H4 (cell line): ENCODE measurements around the gene DAPK1. TPM values are rescaled to one million over a fixed set of nuclear protein-coding genes. Genes with fewer than 3 reads are reported as not detected.

Experiments used
- DNase-seq: peaks from one replicate; pipeline ENCODE4 v3.0.0-alpha.2; 2015; ENCODE audit warnings: low spot score
- total RNA-seq: library from RNA; depleted of rRNA; stranded (reverse); fragments of >200 nt; shearing (Covaris generic); gene quantifications from 2 replicates; pipeline ENCODE4 v1.2.3, GENCODE V29; 2014

The DAPK1 gene
- total RNA-seq, 1 experiment from 2014 or later: 6.6 TPM

GRCh38 chr9:87664153-87665060 is 166.7 kb downstream of the DAPK1 start:
- DNase-seq: no peak

DNA sequence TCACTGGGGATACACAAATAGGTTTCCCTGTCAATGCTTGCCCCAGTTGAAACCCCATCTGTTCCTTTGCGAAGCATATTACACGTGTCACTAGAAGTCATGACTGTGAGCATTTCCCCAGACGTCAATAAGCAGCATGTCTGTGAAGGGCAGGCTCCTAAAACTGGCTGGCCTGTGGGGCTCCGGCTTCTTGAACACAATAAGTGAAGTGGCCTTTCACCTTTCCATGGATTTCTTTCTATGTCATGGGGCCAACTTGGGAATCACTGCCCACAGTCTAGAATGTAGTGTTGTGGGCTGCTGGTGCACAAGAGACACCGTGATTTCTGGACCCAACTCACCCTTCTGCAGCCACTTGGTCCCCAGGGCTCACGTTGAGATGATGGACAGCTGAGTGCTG is 167.8 kb downstream of the DAPK1 start:
- no peak for DNase-seq

DNA sequence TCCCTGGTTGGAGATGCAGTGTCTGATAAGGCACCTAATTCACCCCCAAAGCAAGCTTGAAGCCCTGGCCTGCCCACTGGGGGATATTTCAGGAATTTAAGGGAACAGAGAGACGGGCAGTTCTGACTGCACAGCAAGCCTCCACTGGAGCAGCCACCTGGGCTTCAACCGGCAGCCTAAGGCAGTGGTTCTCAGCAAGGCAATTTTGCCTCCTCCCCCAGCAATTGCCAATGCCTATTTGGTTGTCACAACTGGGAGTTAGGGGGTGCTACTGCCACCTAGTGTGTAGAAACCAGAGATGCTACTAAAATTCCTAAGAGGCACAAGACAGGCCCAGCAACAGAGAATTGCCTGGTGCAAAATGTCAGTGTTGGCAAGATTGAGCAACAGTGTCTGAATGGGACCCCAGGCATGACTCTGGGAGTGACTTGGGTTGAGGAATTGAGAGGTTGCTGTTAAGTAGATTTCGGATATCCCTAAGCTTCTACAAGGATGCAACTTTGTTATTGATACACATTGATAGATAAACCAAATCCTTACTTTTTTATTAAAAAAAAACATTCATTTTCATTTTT is 169.6 kb downstream of the DAPK1 start:
- DNase-seq: peak; percentile 29

GRCh38 chr9:87668222-87668621 is 170.6 kb downstream of the DAPK1 start:
- no peak for DNase-seq

- DNase-seq: no peak
Observed at GRCh38 chr9:87668722-87669121, 171.1 kb downstream of the DAPK1 start.

DNA sequence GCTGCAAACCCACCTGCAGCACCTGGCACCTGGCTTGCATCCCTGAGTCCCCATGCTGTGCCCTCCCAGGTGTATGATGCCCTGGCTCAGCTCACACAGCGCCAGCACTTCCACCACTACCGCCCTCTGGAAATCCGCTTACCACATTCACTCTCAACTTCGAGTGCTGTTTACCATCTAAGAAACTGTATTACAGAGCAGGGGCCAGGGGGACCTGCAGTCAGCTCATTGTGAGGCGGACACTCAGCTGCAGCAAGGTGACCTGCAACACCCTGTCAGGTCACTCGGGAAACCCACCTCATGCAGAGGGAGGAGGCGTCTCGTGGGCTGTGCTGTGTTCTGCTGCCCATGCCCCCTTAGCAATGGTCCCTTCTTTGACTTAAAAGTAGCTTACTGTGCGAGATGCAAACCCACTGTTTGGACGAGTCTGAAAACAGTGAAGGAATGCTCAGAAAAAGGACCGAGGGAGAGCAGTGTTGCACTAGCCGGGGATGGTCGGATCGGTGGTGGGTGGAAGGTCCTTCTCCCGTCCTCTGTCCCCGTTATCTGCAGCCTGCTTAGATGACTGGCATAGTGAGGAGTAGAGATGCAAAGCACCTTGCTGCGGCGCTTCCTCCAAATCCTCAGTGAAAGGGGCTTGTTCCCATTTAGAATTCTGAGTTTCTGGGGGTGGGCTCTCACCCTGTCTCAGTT is 173.1 kb downstream of the DAPK1 start:
- no peak for DNase-seq

DNA sequence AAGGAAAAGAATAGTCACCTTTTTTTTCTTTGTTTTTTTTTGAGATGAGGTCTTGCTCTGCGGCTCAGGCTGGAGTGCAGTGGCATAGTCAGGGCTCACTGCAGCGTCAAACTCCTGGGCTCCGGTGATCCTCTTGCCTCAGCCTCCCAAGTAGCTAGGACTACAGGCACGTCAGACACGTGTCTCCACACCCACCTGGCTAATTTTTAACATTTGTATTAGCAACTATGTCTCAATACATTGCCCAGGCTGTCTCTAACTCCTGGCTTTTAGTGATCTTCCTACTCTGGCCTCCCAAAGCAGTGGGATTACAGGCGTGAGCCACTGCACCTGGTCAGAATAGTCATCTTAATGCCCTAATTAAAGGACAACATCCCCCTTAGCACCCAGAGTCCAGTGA is 173.8 kb downstream of the DAPK1 start:
- DNase-seq: no peak

- DNase-seq: no peak
Observed at GRCh38 chr9:87671925-87672324, 174.3 kb downstream of the DAPK1 start.

- DNase-seq: no peak
Observed at GRCh38 chr9:87672586-87672985, 174.9 kb downstream of the DAPK1 start.

DNA sequence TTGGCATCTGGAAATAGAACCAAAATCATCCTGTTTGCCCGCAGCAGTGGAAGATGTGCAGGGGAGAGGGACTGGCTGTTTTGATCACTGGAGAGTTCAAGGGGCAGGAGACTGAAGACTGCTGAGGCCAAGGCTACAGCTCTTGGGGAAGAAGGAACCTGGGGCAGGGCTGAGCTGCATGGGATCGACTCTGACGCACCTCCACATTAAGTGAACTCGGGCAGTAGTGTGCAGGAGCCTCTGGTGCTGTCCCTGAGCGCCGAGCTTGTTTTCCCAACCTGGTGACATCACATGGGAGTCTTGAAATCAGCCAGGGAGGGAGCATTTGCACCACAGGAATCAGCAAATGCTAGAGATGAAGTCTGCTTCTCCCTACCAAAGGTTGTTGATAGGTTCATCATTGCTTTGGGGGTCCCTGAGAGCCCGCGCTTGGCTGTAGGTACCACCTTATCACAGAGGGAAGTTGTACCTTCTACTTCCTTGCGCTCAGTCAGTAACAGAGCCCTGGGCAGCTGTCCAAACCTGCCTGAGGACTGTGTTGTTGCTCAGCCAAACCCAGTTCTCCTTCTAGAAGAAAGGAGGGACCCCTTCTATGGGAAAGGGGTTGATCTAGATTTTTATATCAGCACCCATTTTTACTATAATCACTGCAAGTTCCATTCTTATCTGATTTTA is 175.9 kb downstream of the DAPK1 start:
- DNase-seq: no peak

DNA sequence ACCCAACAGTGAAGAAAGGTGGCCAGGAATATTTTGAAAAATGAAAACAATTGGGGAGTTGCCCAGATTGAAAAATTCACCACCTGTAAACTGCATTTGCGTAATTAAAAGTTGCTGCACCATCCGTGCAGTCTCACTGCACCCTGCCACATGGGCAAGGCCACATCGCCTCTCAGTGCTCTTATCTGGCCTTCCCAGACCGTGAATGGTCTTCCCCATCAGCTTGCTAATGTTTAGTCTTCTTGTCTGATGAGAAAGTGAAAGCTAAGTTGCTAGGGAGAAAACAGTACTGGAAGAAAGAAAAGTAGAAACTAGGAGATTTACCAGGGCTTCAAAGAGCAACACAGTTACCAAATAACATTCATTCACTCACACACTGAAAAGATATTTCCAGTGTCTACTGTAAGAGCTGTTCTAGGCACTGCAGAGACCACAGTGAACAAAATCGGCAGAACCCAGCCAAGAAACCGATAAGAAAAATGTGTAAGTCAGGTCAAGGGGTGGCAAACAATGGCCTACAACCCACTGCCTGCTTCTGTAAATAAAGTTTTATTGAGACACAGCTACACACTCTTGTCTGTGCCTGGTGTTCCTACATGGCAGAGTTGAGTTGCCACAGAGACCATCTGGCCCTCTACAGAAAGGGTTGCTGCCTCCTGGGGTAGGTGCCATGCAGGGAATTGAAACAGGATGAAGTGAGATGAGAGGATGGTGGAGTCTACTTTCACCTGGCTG is 177.1 kb downstream of the DAPK1 start:
- no peak for DNase-seq

DNA sequence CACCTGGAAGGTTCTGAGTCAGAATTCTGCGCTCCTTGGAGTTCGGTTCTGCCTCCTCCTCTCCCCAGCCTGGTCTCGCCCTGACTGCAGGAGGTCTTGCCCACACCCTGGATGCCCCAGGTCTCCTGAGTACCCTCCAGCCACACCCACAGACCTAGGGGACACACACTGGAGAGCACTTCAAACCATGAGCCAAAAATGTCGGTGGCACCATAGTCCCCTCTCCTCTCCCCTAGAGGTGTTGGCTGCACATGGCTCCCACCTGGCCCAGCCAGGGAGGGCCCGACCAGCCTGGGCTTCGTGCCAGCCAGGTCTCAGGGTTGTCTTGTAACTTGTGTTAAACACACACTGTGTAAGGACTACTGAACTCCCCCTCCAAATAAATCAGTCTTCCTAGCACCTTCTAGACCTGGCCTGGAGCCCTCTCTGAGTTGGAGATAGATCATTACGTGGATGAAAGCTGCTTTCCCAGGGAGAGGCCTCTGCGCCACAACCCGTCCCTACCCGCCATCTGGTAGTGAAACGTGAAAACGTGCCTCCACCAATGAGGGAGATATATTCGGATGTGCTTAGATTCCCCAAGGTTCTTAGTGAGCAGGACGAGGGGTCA is 178.3 kb downstream of the DAPK1 start:
- DNase-seq: no peak

DNA sequence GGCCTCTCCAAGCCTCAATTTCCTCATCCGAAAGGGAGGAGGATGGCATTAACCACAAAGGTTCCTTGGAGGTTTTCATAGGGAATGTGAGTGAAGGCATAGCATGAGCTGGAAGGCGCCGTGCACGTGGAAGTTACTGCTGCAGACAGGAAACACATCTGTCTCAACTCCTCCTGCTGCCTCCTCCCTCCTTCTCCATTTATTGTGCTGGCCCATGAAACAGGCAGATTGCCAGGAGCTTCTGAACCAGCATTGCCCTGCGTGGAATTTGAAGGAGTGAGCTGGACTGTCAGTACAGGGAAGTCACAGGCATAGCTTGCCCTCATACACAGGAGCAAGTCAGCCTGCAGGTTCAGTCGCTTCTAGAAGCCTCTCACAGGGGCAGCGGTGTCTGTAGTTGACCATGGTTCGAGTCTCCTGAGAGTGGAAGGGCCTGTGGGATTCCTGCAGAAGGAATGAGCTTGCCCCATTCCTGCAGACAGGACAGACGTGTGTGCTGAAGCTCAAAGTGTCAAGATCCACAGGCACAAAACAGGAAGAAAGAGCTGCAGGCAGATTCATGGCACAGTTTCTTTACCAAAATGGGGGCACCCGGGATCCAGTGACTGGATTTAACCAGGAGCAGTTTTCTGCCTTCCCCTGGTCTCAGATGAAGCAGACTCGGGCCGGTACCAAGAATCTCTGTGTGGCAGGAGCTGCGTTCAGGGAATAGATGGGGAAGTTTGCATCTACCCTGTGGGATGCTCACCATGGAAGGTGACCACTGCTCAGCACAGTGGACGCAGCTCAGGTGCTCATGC is 179.5 kb downstream of the DAPK1 start:
- DNase-seq: no peak

- no peak for DNase-seq
Observed at GRCh38 chr9:87677776-87678587, 180.3 kb downstream of the DAPK1 start.

- DNase-seq: peak; percentile 65
Observed at GRCh38 chr9:87678650-87679355, 181.1 kb downstream of the DAPK1 start.

DNA sequence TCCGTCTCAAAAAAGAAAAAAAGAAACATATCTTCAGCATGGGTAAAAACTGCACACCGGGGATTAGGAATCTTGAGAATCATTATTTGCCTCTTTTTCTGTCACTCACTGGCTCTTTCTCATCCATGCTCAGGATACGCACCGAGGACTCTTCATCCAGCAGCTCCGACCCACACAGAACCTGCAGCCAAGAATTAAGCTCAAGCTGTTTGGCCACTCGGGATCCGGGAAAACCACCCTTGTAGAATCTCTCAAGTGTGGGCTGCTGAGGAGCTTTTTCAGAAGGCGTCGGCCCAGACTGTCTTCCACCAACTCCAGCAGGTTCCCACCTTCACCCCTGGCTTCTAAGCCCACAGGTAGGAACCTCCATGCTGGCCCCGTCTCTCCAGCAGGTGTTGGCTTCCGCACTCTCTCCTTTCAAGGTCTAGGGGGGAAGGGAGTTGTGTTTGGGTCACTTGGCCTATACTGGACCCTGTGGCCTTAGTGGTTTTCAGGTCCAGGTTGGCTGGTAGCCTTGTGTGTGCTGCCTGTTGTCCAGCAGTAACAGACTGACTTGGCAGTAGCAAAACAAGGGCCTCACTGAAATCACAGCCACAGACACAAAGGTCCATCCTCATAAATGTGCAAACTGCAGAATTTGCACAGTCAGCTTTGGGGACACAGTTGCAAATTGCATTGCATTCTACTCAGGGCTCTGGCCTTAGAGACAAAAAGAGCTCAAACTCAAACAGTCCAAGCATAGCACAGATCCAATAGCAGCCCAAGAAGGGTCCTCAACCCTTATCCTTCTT is 183.8 kb downstream of the DAPK1 start:
- DNase-seq: no peak

DNA sequence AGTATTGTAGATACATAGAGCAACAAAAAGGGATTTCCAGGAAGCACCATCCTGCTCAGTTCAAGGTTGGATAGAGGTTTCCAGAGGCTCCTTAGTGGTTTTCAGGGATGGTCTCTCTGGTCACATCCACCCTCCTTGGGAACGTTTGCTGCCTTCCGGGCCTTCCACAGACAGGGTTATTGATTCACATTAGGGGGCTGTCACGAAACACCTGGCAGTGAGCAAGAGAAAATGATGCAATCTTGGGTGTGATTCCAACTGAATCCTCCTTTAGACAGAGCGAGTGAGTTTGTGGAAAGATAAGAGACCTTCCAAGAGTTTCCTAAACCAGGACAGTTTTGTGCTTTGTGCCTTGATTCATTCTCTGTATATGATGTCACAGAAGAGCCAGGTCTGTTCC is 184.4 kb downstream of the DAPK1 start:
- DNase-seq: no peak

GRCh38 chr9:87682618-87683017 is 185.0 kb downstream of the DAPK1 start:
- DNase-seq: no peak
